ENCODE data around the gene GADD45GIP1.
A peak's percentile ranks its signal among the peaks of the same experiment; 100 is the strongest.
"Not testable (repeated sequence)": the region's sequence is repeated elsewhere in the genome, so short reads cannot be mapped to it uniquely, and the experiment has no call there.

GADD45GIP1 gene

DNA sequence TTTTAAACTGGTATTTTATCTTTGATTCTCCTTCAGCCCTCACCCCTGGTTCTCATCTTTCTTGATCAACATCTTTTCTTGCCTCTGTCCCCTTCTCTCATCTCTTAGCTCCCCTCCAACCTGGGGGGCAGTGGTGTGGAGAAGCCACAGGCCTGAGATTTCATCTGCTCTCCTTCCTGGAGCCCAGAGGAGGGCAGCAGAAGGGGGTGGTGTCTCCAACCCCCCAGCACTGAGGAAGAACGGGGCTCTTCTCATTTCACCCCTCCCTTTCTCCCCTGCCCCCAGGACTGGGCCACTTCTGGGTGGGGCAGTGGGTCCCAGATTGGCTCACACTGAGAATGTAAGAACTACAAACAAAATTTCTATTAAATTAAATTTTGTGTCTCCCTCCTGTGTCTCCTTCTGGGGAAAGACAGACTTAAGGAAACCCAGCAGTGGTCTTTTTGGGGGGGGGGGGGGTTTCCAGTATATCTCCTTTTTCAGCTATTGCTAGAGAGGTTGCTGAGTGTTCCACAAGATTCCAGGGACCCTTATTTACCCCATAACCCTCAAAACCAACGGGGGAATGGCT, 12.8 kb downstream of the GADD45GIP1 start:
- no peak for DNase-seq

DNA sequence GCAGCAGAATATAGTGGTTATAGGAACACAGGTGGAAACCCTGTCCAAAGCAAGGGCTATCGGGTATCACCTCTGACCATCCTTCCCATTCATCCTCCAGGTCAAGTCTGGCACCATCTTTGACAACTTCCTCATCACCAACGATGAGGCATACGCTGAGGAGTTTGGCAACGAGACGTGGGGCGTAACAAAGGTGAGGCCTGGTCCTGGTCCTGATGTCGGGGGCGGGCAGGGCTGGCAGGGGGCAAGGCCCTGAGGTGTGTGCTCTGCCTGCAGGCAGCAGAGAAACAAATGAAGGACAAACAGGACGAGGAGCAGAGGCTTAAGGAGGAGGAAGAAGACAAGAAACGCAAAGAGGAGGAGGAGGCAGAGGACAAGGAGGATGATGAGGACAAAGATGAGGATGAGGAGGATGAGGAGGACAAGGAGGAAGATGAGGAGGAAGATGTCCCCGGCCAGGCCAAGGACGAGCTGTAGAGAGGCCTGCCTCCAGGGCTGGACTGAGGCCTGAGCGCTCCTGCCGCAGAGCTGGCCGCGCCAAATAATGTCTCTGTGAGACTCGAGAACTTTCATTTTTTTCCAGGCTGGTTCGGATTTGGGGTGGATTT, 13.5 kb downstream of the GADD45GIP1 start:
- no peak for DNase-seq

DNA sequence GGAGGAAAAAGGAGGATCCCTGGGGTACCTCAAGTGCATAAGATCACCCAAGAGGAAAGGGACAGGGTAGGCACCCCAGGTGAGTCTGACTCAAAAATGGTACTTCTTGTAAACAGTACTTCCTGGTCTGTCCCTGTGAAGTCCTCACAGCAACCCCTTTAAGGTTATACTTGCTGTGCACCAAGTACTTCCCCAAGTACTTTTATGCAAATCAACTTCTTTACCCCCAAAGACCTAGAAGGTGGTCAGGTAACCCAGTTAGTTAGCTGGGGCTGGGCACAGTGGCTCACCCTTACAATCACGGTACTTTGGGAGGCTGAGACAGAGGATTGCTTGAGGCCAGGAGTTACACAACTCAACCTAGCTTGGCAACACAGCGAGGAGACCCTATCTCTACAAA, 16.1 kb downstream of the GADD45GIP1 start:
- DNase-seq: no peak

DNA sequence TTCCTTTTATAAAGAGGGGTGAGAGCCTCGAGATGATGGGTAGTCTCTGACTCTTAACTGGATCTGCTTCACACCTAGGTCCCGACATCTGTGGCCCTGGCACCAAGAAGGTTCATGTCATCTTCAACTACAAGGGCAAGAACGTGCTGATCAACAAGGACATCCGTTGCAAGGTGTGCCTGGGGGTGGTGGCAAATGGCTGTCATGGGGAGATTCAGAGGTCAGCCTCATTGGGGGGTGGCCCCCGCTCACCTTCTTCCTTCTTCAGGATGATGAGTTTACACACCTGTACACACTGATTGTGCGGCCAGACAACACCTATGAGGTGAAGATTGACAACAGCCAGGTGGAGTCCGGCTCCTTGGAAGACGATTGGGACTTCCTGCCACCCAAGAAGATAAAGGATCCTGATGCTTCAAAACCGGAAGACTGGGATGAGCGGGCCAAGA, 17.0 kb downstream of the GADD45GIP1 start:
- DNase-seq: no peak

DNA sequence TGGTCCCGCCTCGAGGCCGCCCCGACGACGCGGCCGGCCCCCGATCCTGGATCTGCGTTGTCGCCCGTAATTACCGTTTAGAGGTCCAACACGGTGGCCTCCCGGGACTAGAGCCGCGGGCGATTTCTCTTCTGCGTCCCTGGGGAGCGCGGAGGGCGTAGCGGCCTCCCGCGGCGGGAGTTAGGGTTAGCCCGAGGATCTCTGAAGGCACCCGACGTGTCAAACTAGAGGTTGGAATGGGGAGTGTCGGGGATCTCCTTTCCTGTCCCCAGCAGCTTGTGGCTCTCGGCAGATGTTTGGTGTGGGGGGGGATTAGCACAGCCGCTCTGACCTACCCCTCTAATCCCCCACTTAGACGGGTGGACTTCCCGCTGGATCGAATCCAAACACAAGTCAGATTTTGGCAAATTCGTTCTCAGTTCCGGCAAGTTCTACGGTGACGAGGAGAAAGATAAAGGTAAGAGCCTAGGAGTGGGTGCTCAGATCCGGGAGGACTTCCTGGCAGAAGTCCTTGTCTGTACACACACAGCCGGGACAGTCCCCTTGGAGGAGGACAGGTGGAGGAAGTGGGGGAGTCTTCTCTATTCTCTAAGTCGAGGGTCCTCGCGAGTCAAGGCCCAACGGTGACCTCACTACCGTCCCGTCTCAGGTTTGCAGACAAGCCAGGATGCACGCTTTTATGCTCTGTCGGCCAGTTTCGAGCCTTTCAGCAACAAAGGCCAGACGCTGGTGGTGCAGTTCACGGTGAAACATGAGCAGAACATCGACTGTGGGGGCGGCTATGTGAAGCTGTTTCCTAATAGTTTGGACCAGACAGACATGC, 18.0 kb downstream of the GADD45GIP1 start:
- peak in 4 of 58 donors; percentile 17 to 43 (median 32) for DNase-seq

DNA sequence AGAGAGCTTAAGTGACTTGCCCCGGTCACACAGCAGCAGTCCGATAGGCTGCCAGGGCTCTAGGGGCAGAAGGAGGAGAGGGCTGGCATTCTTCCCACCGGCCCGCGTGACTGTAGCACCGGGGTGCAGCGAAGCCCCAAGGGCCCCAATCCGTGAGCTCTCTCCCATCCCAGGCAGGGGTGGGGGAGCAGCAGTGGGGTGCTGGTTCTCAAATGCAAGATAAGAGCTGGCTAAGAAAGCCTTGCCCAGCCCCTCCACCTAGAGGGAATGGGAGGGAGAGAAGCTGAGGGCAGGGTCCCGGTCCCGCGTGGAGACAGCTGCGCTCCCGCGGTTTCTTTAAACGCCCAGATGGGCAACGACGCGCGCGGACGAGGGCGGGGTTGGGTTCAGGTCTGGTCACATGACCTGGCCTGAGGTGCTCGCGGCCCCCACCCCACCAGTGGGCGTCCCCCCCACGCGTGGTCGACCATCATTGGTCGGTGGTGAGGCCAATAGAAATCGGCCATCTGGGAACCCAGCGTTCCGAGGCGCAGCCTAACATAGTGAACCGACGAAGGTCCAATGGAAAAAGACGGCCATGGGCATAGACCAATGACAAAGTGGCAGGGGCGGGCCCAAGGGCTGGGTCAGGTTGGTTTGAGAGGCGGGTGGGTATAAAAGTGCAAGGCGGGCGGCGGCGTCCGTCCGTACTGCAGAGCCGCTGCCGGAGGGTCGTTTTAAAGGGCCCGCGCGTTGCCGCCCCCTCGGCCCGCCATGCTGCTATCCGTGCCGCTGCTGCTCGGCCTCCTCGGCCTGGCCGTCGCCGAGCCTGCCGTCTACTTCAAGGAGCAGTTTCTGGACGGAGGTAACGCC, 18.9 kb downstream of the GADD45GIP1 start, which contains the start of gene CALR:
Gene CALR, plus strand, starts transcription at position 683 of the 852 bp plus-strand sequence. Its CDS starts 71 bp downstream, at position 754.
- peak; percentile 88 to 100 (median 99) for DNase-seq

DNA sequence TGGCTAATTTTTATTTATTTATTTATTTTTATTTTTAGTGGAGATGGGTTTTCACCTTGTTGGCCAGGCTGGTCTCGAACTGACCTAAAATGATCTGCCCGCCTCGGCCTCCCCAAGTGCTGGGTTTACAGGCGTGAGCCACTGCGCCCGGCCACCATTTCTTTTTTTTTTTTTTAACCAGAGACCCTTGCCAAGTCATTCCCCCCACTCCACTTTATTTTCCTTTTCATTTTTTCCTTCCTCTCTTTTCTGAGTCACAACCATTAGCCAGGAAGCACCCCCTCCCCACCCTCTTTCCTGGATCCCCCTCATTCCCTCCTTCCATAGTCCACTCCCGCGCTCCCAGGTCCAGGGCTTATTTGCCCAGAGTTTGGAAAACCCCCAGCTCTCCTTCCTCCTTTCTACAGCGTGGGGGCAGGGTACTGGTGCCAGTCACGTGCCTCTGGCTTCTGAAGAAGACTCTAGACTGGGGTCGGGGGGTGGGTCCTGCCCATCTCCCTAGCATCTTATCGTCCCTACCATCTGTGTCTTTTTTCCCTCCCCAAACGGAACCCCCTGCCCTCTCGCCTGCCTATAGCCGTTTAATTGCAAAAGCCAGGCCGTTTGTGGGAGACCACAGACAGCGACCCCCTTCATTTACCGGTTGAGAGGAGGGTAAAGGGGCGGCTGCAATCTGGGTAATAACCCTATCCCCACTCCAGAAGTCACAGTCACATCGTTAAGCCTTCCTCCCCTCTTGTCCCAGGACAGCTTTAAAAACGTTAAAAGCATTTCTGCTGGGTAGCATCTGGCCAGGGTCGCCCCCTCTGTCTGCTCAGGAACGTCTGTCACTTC, 19.7 kb downstream of the GADD45GIP1 start:
- DNase-seq: peak in 6 of 58 donors; percentile 23 to 41 (median 30)

DNA sequence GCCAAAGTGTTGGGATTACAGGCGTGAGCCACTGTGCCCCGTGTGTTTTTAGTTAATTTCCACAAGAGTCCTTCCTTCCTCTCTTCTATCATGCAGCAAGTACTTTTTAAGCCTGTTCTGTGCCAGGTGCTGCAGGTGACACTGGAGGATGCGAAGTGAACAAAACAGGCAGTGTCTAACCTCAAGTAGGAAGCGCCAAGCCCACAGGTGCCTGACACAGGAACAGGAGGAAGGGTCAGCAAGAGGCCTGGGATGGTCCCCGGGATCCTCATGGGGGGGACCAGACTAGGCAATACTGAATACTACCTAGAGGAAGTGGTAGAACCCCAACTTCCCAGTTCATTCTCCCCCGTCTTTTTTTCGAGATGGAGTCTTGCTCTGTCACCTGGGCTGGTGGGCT, 20.4 kb downstream of the GADD45GIP1 start:
- no peak for DNase-seq

DNA sequence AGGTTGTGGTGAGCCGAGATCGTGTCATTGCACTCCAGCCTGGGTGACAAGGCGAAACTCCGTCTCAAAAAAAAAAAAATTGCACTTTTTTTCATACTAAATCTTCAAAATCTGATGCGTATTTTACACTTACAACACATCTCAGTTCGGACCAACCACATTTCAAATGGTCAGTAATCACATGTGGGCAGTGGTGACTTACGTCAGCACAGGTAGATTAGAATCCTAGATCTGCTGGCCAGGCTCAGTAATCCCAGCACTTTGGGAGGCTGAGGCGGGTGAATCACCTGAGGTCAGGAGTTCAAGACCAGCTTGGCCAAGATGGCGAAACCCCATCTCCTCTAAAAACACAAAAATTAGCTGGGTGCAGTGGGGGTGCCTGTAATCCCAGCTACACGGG, 22.0 kb downstream of the GADD45GIP1 start:
- no peak for DNase-seq

DNA sequence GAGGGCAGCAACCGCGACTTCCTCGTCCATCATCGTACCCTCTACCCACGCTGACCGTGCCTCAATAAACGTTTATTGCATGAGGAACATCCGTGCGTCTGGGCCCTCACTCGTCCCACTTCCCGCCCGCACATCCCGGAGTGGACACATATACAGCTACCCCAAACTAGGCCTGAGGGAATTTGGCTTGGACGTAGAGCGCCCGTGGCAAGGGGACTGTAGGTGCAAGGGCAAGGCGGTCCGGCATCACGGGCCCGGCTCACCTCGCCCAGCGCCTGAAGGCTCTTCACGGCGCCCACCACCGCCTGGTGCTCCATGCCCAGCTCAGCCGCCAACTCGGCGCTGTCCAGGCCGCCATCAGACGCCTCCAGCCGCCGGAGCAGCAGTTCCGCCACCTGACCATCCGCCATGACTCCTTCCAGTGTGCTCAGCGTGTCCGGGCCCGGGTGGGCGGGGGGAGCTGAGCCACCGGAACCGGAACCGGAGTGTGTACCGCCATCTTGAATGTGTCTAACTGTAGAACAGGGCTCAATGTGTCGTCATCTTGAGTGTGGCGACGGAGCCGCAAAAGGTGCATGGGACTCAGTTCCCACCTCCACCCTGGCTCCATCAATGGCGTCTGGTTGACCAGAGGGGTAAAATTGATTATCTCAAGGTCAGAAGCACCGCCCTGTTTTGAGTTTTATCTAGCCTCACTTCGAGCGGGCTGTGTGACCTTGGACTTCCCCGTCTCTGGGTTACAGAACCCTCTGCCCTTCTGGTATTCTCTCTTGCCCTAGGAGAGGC, 23.5 kb downstream of the GADD45GIP1 start, which contains the start of gene FARSA:
Gene FARSA, minus strand, starts transcription at position 425 of the 786 bp plus-strand sequence. Its CDS starts 15 bp downstream, at position 410.
- peak; percentile 65 to 97 (median 92) for DNase-seq

DNA sequence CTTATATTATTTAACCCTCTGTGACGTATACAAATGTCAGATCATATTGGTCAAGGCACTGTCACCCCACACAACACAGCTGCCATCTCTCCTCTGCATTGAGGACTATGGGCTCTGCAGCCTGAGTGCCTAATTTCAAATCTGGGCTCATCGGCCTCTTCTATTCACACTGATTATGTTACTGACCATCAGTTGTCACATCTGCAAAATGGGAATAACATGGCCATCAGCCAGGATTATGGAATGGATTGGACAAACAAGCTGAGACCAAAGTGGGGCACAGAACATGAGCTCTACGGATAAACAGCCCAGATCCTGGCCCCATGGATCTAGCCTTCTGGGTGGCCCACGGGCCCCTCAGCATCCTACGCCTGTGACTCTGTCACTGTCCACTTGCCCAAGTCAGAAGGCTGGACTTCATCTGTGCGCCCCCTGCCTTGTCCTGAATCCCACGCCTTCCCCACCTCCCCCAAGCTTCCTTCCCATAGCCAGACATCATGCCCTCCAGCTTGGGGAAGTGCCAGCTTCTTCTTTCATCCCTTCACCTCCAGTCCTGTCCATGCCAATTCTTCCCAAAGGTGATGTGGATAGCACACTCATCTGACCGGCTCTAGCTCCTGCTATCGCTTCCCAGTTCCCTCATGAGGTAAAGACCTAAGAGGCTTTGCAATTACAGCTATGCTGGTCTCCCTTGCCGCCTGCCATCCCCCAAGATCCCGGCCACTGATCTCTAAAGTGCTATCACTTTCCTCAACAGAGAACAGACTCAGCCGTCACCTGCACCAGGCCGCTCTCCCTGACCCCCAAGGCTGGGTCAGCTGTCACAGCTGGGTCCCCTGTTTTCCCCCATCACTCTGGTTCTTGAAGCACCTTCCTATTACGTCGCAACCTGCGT, 24.4 kb downstream of the GADD45GIP1 start:
- DNase-seq: peak in 1 of 58 donors; percentile 8

DNA sequence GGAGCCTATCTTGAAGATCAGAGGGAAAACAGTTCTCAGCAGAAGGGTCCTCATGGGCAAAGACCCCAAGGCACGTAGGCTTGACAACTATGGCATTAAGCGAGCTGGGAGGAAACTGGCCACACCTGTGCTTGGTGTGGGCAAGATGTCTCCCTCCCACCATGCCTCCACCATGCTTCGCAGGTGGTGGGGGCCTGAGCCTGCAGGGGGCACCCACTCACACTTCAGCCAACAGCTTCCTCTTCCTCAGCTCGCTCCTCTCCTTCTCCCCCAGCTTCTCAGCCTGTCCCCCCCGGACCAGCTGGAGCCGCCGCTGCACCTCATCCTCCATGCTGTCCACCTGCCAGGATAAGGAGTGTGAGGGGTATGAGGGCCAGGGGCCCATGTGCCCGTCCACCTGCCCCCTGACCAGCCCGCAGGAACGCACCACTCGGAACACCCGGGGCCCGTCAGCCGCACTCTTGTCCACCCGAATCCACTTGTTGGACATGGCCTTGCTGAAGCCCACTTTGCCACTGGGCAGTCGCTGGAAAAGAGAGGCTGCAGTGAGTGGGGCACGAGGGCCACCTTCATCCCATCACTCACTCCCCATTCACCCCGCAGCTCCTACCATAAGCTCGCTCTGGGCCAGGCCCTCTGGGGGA, 26.9 kb downstream of the GADD45GIP1 start:
- no peak for DNase-seq

DNA sequence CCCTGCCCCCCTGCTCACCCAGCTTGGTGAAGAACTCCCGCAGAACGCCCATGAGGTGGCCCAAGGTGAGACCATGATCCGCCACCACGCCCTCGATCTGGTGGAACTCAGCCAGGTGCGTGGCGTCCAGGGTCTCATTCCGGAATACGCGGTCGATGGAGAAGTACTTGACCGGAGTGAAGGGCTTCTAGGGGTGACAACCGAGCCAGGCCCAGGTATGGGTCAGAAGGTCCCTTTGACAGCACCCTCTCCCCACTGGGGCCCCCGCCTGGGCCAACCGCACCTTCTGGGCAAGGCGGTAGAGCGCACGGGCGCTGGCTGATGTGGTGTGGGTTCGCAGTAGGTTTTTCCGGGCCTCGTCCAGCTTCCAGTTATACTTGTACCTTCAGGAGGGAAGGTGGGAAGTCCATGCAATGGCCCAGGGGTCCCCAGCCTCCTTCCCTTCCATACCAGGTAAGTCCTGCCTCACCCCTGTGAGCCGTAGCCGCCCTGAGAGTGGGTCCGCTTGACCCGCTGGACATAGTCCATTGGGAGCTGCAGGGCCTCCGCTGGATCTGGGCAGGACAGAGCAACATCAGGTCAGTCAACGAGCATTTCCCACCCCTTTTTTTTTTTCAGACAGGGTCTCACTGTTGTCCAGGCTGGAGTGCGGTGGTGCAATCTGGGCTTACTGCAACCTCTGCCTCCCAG, 32.3 kb downstream of the GADD45GIP1 start:
- DNase-seq: no peak

DNA sequence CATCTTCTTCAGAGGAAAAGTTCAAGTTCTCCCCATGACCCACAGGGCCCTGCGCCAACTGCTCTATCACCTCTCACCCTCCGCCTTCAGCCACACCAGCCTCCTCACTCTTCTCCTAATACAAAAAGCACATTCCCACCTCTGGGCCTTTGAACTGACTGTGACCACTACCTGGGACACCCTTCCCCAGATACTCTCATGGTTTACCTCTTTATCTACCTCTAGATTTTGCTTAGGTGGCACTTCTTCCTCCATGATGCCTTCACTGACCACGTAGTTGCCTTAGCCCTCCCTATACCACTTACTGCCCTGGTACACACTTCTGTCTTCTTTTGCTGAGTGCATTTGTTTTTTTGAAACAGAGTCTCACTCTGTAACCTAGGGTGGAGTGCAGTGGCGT, 34.1 kb downstream of the GADD45GIP1 start:
- no peak for DNase-seq

DNA sequence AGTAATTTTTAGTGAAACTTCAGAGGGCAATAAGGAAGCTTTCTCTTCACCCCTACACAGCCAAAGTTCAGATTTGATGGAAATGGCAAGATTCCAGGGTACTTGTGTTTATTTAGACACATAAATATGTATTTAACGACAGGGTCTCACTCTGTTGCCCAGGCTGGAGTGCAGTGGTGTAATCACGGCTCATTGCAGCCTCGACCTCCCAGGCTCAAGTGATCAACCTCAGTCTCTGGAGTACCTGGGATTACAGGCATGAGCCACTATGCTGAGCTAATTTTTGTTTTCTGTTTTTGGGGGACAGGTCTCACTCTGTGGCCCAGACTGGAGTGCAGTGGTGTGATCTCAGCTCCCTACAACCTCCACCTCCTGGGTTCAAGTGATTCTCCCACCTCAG, 36.0 kb downstream of the GADD45GIP1 start:
- DNase-seq: no peak

DNA sequence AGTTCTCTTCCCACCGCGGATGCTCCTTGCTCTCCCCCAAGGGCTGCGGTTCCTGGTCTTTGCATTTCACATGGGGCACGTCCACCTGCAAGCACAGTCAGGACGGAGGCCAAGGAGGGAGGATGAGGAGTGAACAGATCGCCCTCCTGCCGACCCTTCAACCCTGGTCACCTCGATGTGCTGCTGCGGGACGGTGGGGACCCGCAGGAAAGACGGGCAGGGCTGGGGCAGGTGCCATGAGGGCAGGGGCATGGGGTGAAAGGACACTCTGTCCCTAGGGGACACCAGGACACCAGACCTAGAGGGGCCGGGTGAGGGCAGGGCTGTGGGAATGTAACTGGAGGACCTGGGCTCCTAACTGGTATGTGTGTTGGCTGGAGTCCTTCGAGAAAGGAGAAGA, 38.8 kb downstream of the GADD45GIP1 start:
- DNase-seq: no peak

DNA sequence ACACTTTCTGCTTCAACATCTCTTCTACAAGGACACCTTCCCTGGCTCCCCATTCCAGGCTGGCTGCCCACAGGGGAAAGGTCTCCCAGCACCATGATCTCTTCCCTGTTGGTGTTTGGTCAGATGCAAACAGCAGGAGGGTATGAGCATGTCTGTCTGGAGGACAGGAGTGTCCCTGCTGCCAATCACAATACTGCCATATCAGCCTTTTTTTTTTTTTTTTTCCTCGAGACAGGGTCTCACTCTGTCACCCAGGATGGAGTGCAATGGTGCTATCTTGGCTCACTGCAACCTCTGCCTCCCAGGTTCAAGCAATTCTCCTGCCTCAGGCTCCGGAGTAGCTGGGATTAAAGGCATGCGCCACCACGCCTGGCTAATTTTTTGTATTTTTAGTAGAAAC, 41.2 kb downstream of the GADD45GIP1 start:
- DNase-seq: not testable (repeated sequence)

All from anterior cingulate cortex (tissue), 58 donors.